A673 (cell line): ENCODE results near the gene BBX.

Experiments used
- CTCF ChIP-seq: fragments of 300-800, 200-600 bp; sonication (generic); conservative IDR thresholded peaks from 2 replicates; pipeline ENCODE4 v1.5.1; 2017; ENCODE audit warnings: low read depth, mild to moderate bottlenecking, antibody characterized with exemption, low read length, moderate library complexity, mixed read lengths
- EZH2 ChIP-seq: fragments of 200-600 bp; sonication (generic); IDR thresholded peaks from 2 replicates; pipeline ENCODE4 v1.6.1; 2017; ENCODE audit warnings: borderline replicate concordance, low read depth, mild to moderate bottlenecking, mixed read lengths, antibody characterized with exemption, low read length; ENCODE audit not compliant: poor library complexity, severe bottlenecking

GRCh38 chr3:107630779-107631178 is 108.0 kb downstream of the BBX start:
- TF ChIP-seq CTCF = no peak
- no peak for TF ChIP-seq EZH2
